Measurements from ENCODE around the gene CTCF.

DNA sequence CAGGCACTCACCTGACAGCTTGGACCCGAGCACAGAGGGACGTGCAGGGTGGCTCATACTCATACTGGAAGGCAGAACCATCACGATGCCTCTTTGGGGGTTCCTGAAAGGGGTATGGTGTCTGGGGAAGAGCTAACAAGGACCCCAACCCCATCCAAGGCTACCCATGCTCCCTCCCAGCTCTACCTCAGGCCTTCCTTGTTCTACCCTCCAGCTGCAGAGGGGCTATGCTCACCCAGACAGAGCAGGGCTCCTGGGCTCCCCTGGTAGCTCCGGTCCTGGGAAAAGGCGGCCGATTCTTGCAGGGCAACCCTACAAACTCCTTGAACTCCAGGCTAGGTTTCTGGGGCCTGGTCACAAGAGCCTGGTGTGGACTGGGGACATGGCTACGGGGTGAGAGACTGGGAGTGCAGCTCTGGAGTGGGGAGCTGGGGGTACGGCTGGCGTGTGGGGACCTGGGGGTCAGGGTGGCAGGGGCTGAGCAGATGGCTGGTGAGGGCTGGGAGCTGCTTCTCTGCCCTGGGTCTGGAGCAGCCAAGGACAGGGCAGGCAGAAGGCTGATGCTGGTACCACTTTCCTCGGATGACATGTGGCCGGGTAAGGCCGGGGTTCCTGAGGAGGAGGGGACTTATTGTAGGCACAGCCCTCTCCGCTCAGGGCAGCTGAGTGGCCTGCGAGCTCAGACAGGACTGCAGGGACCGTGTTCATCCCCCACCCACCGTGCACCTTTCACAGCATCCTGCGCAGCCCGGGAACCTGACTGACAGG, 95.6 kb downstream of the CTCF start:
- TF ChIP-seq CTCF (IDR thresholded peaks at IDR 0.05) (no peak), POLR2A (IDR thresholded peaks at IDR 0.05) (no peak)
